ENCODE data around the gene OSBP2.

The OSBP2 gene

DNA sequence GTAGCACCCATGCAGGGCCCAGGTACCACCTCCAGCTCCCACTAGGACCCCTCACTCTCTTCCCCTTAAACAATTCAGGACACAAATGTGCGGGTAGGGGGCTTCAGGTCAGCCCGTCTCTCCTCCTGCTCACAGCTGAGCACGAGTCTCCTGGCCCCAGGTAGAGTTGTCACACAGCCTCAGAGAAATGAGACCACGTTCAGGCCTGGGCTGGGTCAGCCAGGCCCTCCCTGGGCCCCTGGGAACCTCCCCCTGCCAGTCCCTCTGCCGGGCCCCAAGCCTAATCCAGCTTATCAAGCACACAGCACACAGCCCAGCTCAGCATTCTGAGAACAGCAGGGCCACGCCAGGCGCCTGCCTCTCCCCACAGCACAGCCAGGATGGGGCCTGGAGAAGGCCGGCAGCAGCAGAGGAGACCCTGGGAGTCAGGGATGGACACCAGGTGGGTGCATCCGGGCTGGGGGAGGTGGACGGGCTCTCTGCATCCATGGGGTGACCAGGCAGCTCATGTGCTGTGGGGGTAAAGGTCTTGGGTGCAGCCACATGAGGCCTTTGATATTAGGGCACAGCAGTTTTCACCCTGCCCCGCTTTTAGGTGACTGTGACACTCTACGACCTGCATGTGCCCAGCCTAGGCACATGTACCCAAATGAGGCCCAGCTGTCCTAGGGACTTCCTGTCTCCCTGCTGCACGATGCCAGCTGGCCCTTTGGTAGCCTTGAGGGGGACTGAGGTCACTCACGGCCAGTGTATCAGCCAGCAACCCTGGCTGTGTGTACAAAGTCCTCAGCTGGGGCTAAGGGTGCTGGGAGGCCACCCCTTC, 186.9 kb downstream of the OSBP2 start:
- TF ChIP-seq, protein P1, sequence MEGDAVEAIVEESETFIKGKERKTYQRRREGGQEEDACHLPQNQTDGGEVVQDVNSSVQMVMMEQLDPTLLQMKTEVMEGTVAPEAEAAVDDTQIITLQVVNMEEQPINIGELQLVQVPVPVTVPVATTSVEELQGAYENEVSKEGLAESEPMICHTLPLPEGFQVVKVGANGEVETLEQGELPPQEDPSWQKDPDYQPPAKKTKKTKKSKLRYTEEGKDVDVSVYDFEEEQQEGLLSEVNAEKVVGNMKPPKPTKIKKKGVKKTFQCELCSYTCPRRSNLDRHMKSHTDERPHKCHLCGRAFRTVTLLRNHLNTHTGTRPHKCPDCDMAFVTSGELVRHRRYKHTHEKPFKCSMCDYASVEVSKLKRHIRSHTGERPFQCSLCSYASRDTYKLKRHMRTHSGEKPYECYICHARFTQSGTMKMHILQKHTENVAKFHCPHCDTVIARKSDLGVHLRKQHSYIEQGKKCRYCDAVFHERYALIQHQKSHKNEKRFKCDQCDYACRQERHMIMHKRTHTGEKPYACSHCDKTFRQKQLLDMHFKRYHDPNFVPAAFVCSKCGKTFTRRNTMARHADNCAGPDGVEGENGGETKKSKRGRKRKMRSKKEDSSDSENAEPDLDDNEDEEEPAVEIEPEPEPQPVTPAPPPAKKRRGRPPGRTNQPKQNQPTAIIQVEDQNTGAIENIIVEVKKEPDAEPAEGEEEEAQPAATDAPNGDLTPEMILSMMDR (conservative IDR thresholded peaks at IDR 0.05; ENCODE audit: low read depth, low read length): no peak
- H3K4me3 ChIP-seq (ENCODE audit: low read depth, low read length): no peak overlapping the region

DNA sequence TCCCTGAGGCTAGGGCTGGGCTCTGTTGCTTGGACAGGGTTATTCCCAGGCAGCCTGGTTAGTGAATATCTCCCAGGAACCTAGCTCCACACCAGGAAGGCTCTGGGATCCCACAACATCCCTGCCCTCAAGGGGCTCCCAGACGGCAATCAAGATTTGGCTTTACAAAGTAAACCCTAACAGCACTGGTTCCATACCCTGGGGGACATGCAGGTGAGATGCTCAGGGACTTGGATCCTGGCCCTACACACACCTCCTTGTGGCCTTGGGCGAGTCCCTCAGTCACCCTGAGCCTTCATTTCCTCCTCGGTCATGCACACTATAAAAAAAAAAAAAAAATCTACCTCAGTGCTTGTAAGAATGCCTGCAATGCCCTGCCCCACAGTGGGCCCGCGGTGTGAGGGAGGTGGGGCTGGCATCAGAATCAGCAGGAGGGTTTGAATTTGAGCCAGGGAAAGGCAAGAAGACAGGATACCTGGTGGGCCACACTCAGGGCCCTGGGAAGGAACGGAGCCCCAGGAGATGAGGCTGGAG, 187.6 kb downstream of the OSBP2 start:
- H3K4me3 ChIP-seq (ENCODE audit: low read depth, low read length): no peak overlapping the region
- TF ChIP-seq, protein P1 (conservative IDR thresholded peaks at IDR 0.05; ENCODE audit: low read depth, low read length): no peak
- DNase-seq (ENCODE audit: low read depth): no peak

More for the DNA sequence above, 186.9 kb downstream of the OSBP2 start:
- peak; percentile 14 for DNase-seq (ENCODE audit: low read depth)

DNA sequence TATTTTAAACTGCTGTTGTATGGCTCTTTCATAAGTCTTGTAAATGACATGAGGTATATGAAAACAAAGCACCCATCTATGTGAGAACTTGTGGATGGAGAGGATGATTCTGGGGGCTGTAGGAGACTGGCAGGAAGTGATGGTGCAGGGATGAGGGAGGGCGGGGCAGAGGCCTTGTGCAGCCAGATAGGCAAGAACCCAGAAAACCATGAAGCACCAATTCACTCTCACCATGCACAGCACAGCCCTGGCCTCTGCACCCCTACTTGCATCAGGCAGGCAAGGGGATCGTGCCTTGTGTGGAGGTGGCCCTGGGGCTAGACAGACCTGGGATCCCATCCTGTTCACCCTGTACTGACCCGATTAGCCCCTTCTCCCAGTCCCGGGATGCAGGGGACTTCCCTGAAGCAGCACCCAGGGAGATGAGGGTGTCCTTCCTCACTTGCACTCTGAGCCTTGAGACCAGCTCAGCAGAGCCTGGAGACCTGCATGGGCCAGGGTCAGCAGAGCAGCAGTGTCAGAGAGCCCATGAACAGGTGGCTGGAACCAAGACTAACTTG, 188.4 kb downstream of the OSBP2 start:
- H3K4me3 ChIP-seq (ENCODE audit: low read depth, low read length): no peak overlapping the region
- TF ChIP-seq, protein P1 (conservative IDR thresholded peaks at IDR 0.05; ENCODE audit: low read depth, low read length): no peak
- no peak for DNase-seq (ENCODE audit: low read depth)

DNA sequence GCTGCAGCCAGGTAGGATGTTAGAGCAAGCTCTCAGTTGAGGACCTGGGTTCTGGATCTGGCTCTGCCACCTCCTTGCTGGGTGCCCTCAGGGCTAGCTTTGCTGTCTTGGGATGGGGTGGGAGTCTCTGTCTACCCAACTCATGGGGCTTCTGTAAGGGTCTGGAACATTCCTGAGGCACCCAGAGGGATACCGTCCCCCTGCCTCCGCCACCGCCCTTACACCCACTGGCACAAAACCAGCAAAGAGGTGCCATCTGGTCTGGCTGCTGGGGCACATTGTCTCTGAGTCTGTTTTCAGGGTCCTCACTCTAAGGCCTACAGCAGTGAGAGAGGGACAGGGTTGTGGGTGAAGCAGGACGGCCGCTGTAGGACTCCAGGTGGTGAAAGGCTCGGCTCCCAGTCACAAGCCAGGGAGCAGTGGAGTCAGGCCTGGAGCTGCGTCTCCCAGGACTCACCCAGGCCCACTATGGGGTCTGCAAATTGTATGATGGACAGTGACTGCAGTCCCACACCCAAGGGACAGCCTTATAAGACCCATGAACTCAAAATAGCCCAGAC, 189.0 kb downstream of the OSBP2 start:
- no peak for DNase-seq (ENCODE audit: low read depth)
- H3K4me3 ChIP-seq (ENCODE audit: low read depth, low read length): no peak overlapping the region
- TF ChIP-seq, protein P1 (conservative IDR thresholded peaks at IDR 0.05; ENCODE audit: low read depth, low read length): no peak

DNA sequence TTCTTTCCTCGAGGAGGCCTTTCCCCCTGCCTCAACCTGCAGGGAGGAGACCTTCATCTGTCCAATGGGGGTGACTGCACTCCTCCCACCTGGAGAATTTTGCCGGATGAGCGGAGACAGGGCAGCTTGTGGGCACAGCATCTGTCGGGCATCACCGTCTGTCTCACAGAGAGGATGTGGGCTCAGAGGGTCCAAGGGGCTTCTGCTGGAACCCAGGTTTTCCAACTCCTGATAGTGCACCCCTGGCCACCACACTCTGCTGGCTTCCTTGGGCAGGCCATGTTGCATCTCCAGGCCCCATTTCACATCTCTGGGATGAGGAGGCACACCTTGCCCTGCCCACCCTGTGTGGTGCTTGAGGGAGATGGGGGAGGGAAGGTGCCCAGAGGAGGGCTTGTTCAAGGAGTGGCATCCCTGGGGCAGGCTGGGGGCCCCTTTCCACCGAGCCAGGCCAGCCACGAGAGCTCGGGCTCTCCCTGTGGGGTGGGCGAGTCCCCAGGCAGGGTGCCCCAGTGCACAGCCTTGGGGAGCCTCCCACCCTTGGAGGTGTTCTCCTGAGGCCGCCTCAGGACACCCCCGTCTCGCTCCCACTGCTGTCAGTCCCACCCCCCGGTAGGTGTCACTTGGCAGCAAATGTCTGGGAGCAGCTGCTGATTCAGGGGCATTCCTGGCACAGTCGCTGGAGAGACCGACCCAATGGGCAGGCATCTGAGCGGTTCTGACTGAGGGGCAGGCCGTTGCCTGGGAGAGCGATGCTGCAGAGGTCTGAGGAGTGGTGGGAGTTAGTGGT, 189.7 kb downstream of the OSBP2 start:
- DNase-seq (ENCODE audit: low read depth): no peak
- no peak overlapping the region for H3K4me3 ChIP-seq (ENCODE audit: low read depth, low read length)
- TF ChIP-seq, protein P1 (conservative IDR thresholded peaks at IDR 0.05; ENCODE audit: low read depth, low read length): no peak

DNA sequence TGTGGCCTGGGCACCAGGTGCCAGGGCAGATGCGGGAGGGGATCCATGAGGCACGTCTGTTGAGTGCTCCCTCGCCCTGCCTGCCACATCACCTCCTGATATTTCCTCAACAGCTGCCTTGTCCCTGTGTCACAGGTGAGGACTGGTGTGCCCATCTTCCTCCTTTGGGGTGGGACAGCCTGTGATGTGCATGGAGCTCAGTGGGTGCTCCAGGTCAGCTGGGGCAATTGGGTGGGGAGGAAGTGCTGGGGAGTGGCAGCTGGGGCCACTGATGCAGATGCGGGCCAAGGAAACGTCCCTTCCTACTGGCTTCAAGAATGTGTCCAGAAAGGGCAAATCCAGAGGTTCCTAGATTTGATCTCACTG, 190.3 kb downstream of the OSBP2 start:
- no peak for DNase-seq (ENCODE audit: low read depth)
- H3K4me3 ChIP-seq (ENCODE audit: low read depth, low read length): no peak overlapping the region
- TF ChIP-seq, protein P1 (conservative IDR thresholded peaks at IDR 0.05; ENCODE audit: low read depth, low read length): no peak
